MCF 10A (cell line): Measurements from ENCODE around the gene CTTN. TPM values are rescaled to one million over a fixed set of nuclear protein-coding genes. Genes with fewer than 3 reads are reported as not detected.

ENCODE experiments used
- BruUV-seq: library from RNA; stranded (reverse); fragments of 400-500 nt; replicated peaks from 2 replicates; lab custom pipeline; 2021; lab: Mats Ljungman, UMichigan
- CTCF ChIA-PET: fragments of 300-600 bp; sonication (Branson Sonifier 250); formaldehyde crosslinking; extraction: SDS; loops from one replicate; lab custom pipeline; 2021; ENCODE audit warnings: antibody characterized with exemption, inconsistent platforms; lab: Yijun Ruan, JAX
- POLR2A ChIA-PET: fragments of 300-600, 350-650 bp; sonication (Branson Sonifier 250); formaldehyde crosslinking; extraction: SDS; loops from one replicate; lab custom pipeline; 2020; ENCODE audit warnings: antibody characterized with exemption, inconsistent platforms; lab: Yijun Ruan, JAX
- DNase-seq: peaks from one replicate; pipeline ENCODE4 v3.0.0-alpha.2; 2018; ENCODE audit not compliant: unreplicated experiment
- H3K27ac Mint-ChIP-seq: one replicate; pipeline ENCODE4 v1.8.0; 2022; ENCODE audit warnings: mild to moderate bottlenecking, low read depth, mixed read lengths; ENCODE audit not compliant: unreplicated experiment
- H3K27me3 Mint-ChIP-seq: one replicate; pipeline ENCODE4 v1.8.0; 2022; ENCODE audit warnings: mixed read lengths; ENCODE audit not compliant: insufficient read depth, unreplicated experiment
- H3K36me3 Mint-ChIP-seq: one replicate; pipeline ENCODE4 v1.8.0; 2022; ENCODE audit warnings: mild to moderate bottlenecking, moderate library complexity, mixed read lengths; ENCODE audit not compliant: insufficient read depth, unreplicated experiment
- H3K4me1 Mint-ChIP-seq: one replicate; pipeline ENCODE4 v1.8.0; 2022; ENCODE audit warnings: mixed read lengths; ENCODE audit not compliant: insufficient read depth, unreplicated experiment
- H3K4me3 Mint-ChIP-seq: one replicate; pipeline ENCODE4 v1.8.0; 2022; ENCODE audit warnings: mild to moderate bottlenecking, moderate library complexity, mixed read lengths; ENCODE audit not compliant: unreplicated experiment
- H3K9me3 Mint-ChIP-seq: one replicate; pipeline ENCODE4 v1.8.0; 2022; ENCODE audit warnings: mixed read lengths; ENCODE audit not compliant: unreplicated experiment
- CTCF ChIP-seq: fragments of 200-600 bp; IDR thresholded peaks from one replicate; pipeline ENCODE4 v1.8.0; 2022; ENCODE audit warnings: antibody characterized with exemption, mild to moderate bottlenecking; ENCODE audit not compliant: unreplicated experiment
- intact Hi-C: fragments of 100-400 bp; cut with micrococcal nuclease; formaldehyde crosslinking; loops from 2 replicates; pipeline ENCODE4 v1.14.1; 2022
- total RNA-seq: library from RNA; stranded (reverse); gene quantifications from 2 replicates; pipeline ENCODE4 v1.2.3, GENCODE V29; 2022

CTTN gene
- total RNA-seq, 1 experiment from 2014 or later: 264 TPM

- no peak for DNase-seq
- CTCF ChIA-PET: no interaction called here
- TF ChIP-seq CTCF: no peak
- Mint-ChIP-seq H3K4me3 (no peak overlapping the region), H3K27ac (no peak overlapping the region), H3K9me3 (no peaks in the 10 kb centered on the region), H3K27me3 (no peaks in the 10 kb centered on the region), H3K36me3 (peaks cover 95% of the 10 kb centered on the region), H3K4me1 (no peaks in the 10 kb centered on the region)
- POLR2A ChIA-PET: interaction anchor here (0.7 to 1.8 kb wide), 2 partner anchors 9 to 11 kb away, joined by 3 to 6 read pairs; partner anchors contain the start of gene CTTN
- no TSS peak for BruUV-seq
- intact Hi-C loops: no loop called here
Observed at GRCh38 chr11:70409437-70409836, 11.1 kb downstream of the CTTN start.

- no peaks in the 10 kb centered on the region for H3K27me3 Mint-ChIP-seq
- POLR2A ChIA-PET: interaction anchor here (1.8 kb wide), 1 partner anchor 11 kb away, joined by 6 read pairs; the partner anchor contains the start of gene CTTN
- BruUV-seq: no TSS peak
Observed at GRCh38 chr11:70409871-70410270, 11.5 kb downstream of the CTTN start.

DNA sequence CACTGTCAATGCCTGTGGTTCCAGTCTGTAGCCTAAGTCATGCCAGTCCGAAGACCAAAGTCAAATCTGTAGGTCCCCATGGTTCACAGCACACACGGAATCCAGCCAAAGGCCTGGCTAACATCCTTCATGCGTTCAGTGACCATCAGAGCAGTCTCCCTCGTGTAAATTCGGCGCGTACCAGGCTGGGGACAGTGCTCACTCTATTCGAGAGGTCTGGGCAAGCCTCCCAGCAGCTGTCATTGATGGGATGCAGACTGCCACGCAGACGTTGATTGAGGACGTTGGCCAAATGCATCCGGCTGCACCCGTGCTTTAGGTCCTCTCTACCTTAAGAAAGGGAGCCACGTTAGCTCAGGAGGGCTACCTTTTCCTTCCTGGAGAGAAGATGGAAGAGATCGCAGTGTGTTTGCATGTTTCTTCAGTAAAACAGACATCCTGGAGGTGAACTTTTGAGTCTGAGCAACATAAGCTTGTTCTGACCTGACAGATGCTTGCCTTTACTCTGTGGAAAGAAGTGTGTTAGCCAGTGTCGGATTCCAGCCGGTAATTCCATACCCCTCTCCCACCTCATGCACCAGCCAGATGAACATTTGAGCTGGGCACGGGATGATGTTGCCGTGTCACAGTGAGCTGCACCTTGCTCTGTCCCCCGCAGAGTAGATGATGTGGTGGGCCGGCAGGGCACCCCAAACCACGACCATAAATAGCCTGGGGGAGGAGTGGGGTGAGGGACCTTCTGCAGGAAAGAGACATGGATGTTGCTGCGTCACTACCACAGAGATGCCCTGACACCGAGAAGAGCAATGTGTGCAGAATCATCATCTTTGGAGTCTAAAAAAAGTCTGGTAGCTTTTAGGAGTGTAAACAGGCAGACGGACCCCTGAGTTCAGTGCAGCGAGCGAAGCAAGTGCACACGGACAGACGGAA lies 12.2 kb downstream of the CTTN start:
- ChIA-PET CTCF (no interaction called here), POLR2A (interaction anchor here (1.8 kb wide), 1 partner anchor 12 kb away, joined by 6 read pairs; the partner anchor contains the start of gene CTTN)
- H3K4me3 Mint-ChIP-seq: no peak overlapping the region
- H3K36me3 Mint-ChIP-seq: peaks cover 95% of the 10 kb centered on the region
- H3K4me1 Mint-ChIP-seq: no peaks in the 10 kb centered on the region
- no peak for DNase-seq
- intact Hi-C loops: no loop called here
- BruUV-seq: no TSS peak
- H3K27me3 Mint-ChIP-seq: no peaks in the 10 kb centered on the region
- TF ChIP-seq CTCF: no peak
- no peak overlapping the region for H3K27ac Mint-ChIP-seq
- H3K9me3 Mint-ChIP-seq: no peaks in the 10 kb centered on the region

More at GRCh38 chr11:70409871-70410270, 11.5 kb downstream of the CTTN start:
- Mint-ChIP-seq H3K4me3 (no peak overlapping the region), H3K9me3 (no peaks in the 10 kb centered on the region), H3K27ac (no peak overlapping the region), H3K36me3 (peaks cover 95% of the 10 kb centered on the region), H3K4me1 (no peaks in the 10 kb centered on the region)
- no peak for DNase-seq
- CTCF ChIA-PET: no interaction called here
- no peak for TF ChIP-seq CTCF
- intact Hi-C loops: no loop called here

GRCh38 chr11:70411713-70412452 lies 13.6 kb downstream of the CTTN start:
- BruUV-seq: no TSS peak
- no peak for TF ChIP-seq CTCF
- no peak overlapping the region for H3K4me3 Mint-ChIP-seq
- no peak overlapping the region for H3K27ac Mint-ChIP-seq
- peaks cover 95% of the 10 kb centered on the region for H3K36me3 Mint-ChIP-seq
- no peak for DNase-seq
- POLR2A ChIA-PET: no interaction called here
- no peaks in the 10 kb centered on the region for H3K9me3 Mint-ChIP-seq
- intact Hi-C loops: no loop called here
- H3K27me3 Mint-ChIP-seq: no peaks in the 10 kb centered on the region
- CTCF ChIA-PET: no interaction called here
- H3K4me1 Mint-ChIP-seq: no peaks in the 10 kb centered on the region
